Measurements from ENCODE around the gene NET1. TPM values are rescaled to one million over a fixed set of nuclear protein-coding genes. Genes with fewer than 3 reads are reported as not detected.

Gene NET1
- total RNA-seq, 2 donors from 2014 or later: 47.3 to 64.9 TPM

DNA sequence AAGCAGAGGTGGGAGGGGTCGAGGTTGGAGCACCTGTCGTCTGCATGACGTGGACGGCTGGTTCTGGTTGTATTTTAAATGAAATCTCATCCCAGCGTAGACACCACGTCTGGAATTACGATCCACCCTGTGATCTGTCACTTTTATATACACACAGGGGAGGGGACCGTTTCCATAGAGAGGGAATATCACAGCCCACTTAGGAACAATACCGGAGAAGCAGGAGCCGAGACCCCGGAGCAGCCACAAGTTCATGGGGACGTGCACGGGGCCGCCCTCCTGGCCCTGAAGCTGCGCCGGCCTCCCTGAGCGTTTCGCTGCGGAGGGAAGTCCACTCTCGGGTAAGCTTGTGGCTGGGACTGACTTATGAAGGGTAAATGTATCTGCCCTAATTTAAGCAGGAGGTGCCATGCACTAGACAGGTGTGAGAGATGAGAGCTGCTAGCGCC, 47.4 kb upstream of the NET1 start, which contains the start of gene UCN3:
Gene UCN3 (plus strand): TSS at position 77 of the 449 bp plus-strand sequence. CDS start 8,755 bp downstream, outside the sequence.
- H3K27me3 ChIP-seq (ENCODE audit: control insufficient read depth, insufficient read depth, low read length, poor library complexity, severe bottlenecking): no peaks in the 10 kb centered on the region
- no peak within 1 kb of the TSS for H3K27ac Mint-ChIP-seq
- no peak for DNase-seq
- H3K27me3 Mint-ChIP-seq (ENCODE audit: insufficient read depth): no peaks in the 10 kb centered on the region
- no peak within 1 kb of the TSS for H3K4me3 Mint-ChIP-seq
- 83 to 86% methylated on average over 12 to 21 of the region's 21 CpGs for WGBS, 2 experiments (ENCODE audit: insufficient coverage in 1 of 2, insufficient read length in 1 of 2)
- H3K9me3 ChIP-seq (ENCODE audit: control insufficient read depth, low read length): peaks cover 3% of the 10 kb centered on the region
- no peaks in the 10 kb centered on the region for H3K36me3 ChIP-seq (ENCODE audit: control insufficient read depth, insufficient read depth, low read length)
- H3K27ac ChIP-seq (ENCODE audit: low read depth, low read length): no peak within 1 kb of the TSS
- TF ChIP-seq, protein P1, sequence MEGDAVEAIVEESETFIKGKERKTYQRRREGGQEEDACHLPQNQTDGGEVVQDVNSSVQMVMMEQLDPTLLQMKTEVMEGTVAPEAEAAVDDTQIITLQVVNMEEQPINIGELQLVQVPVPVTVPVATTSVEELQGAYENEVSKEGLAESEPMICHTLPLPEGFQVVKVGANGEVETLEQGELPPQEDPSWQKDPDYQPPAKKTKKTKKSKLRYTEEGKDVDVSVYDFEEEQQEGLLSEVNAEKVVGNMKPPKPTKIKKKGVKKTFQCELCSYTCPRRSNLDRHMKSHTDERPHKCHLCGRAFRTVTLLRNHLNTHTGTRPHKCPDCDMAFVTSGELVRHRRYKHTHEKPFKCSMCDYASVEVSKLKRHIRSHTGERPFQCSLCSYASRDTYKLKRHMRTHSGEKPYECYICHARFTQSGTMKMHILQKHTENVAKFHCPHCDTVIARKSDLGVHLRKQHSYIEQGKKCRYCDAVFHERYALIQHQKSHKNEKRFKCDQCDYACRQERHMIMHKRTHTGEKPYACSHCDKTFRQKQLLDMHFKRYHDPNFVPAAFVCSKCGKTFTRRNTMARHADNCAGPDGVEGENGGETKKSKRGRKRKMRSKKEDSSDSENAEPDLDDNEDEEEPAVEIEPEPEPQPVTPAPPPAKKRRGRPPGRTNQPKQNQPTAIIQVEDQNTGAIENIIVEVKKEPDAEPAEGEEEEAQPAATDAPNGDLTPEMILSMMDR (conservative IDR thresholded peaks at IDR 0.05): no peak
- H3K9me3 Mint-ChIP-seq: peaks cover 1% of the 10 kb centered on the region
- no peak within 1 kb of the TSS for H3K9ac ChIP-seq (ENCODE audit: extremely low read depth, low read length, poor library complexity, severe bottlenecking)
- no peaks in the 10 kb centered on the region for H3K36me3 Mint-ChIP-seq (ENCODE audit: low read depth)
- peaks cover 5% of the 10 kb centered on the region for H3K4me1 Mint-ChIP-seq
- H3K4me3 ChIP-seq (ENCODE audit: low read length): no peak within 1 kb of the TSS
- no peaks in the 10 kb centered on the region for H3K4me1 ChIP-seq (ENCODE audit: control insufficient read depth, insufficient read depth, low read length)

DNA sequence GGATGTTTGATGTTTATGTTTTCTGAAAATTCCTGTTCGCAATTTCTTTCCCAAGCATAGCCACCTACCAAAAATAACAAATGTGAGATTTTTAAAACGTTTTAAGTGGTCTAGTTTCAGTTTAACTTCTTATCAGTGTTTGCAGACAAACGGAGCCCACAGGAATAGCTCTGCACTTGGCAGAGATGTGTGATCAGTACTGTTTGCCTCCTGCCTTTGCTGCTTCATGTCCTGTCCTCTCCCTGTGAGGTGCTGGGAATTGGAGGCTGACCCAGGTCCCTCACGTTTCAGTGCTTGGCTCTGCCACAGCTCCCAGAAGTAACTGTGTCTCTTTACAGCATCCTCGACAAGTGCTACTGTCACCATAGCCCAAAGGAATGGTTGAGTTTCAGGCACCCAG, 46.4 kb upstream of the NET1 start:
- H3K27ac Mint-ChIP-seq: no peak overlapping the region
- 76 to 79% methylated on average over 4 to 5 of the region's 5 CpGs for WGBS, 2 experiments (ENCODE audit: insufficient coverage in 1 of 2, insufficient read length in 1 of 2)
- DNase-seq: no peak

DNA sequence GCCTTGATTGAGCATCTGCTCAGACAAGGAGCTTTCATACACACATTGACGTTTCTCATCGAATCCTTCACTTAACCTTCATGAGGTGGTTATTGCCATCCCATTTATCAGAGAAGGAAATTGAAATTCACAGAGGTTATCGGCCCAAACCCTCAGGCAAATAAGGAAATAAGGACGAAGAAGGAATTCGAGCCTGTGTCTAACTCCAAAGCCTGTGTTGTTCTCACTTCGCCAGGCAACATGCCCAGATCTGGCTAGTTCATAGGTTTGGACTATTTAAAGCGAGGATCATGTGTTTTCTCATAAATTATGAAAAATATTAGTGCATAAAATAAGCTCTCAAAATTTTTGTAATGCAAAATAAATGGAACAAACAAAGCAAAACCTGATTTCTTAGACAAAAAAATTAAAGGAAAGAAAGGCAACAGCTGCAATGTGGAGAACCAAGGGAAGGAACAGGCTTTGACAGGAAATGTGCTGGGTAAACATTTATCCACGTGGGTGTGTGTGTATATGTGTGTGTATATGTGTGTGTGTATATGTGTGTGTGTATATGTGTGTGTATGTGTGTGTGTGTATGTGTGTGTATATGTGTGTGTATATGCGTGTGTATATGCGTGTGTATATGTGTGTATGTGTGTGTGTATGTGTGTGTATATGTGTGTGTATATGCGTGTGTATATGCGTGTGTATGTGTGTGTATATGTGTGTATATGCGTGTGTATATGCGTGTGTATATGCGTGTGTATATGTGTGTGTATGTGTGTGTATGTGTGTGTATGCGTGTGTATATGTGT, 42.8 kb upstream of the NET1 start:
- TF ChIP-seq, protein P1 (conservative IDR thresholded peaks at IDR 0.05): no peak
- Histone ChIP-seq H3K9ac (ENCODE audit: extremely low read depth, low read length, poor library complexity, severe bottlenecking) (no peak overlapping the region), H3K9me3 (ENCODE audit: control insufficient read depth, low read length) (peaks cover 15% of the 10 kb centered on the region), H3K27ac (ENCODE audit: low read depth, low read length) (no peak overlapping the region), H3K27me3 (ENCODE audit: control insufficient read depth, insufficient read depth, low read length, poor library complexity, severe bottlenecking) (no peaks in the 10 kb centered on the region), H3K4me3 (ENCODE audit: low read length) (no peak overlapping the region), H3K36me3 (ENCODE audit: control insufficient read depth, insufficient read depth, low read length) (no peaks in the 10 kb centered on the region), H3K4me1 (ENCODE audit: control insufficient read depth, insufficient read depth, low read length) (no peaks in the 10 kb centered on the region)
- no peak for DNase-seq
- no peaks in the 10 kb centered on the region for H3K27me3 Mint-ChIP-seq (ENCODE audit: insufficient read depth)
- H3K4me3 Mint-ChIP-seq: no peak overlapping the region
- peaks cover 14% of the 10 kb centered on the region for H3K9me3 Mint-ChIP-seq
- no peaks in the 10 kb centered on the region for H3K4me1 Mint-ChIP-seq
- WGBS, 2 experiments (ENCODE audit: insufficient coverage in 1 of 2, insufficient read length in 1 of 2): 87 to 89% methylated on average over 12 to 16 of the region's 16 CpGs
- no peak overlapping the region for H3K27ac Mint-ChIP-seq
- no peaks in the 10 kb centered on the region for H3K36me3 Mint-ChIP-seq (ENCODE audit: low read depth)

More for the DNA sequence above, 46.4 kb upstream of the NET1 start:
- peaks cover 13% of the 10 kb centered on the region for H3K9me3 ChIP-seq (ENCODE audit: control insufficient read depth, low read length)
- TF ChIP-seq, protein P1 (conservative IDR thresholded peaks at IDR 0.05): no peak
- H3K36me3 ChIP-seq (ENCODE audit: control insufficient read depth, insufficient read depth, low read length): no peaks in the 10 kb centered on the region
- H3K4me1 ChIP-seq (ENCODE audit: control insufficient read depth, insufficient read depth, low read length): no peaks in the 10 kb centered on the region
- no peak overlapping the region for H3K4me3 ChIP-seq (ENCODE audit: low read length)
- Mint-ChIP-seq H3K4me3 (no peak overlapping the region), H3K27me3 (ENCODE audit: insufficient read depth) (no peaks in the 10 kb centered on the region), H3K9me3 (peaks cover 8% of the 10 kb centered on the region), H3K4me1 (no peaks in the 10 kb centered on the region), H3K36me3 (ENCODE audit: low read depth) (no peaks in the 10 kb centered on the region)
- no peak overlapping the region for H3K9ac ChIP-seq (ENCODE audit: extremely low read depth, low read length, poor library complexity, severe bottlenecking)
- H3K27me3 ChIP-seq (ENCODE audit: control insufficient read depth, insufficient read depth, low read length, poor library complexity, severe bottlenecking): no peaks in the 10 kb centered on the region
- no peak overlapping the region for H3K27ac ChIP-seq (ENCODE audit: low read depth, low read length)

All from endodermal cell (in vitro differentiated cells).